Measurements from ENCODE around the gene PTX4. TPM values are rescaled to one million over a fixed set of nuclear protein-coding genes. Genes with fewer than 3 reads are reported as not detected.

PTX4 gene
- total RNA-seq, 1 donor from 2014 or later = 0.10 TPM

- DNase-seq = no peak
Measured at GRCh38 chr16:1459967-1460366, 28.8 kb downstream of the PTX4 start.

GRCh38 chr16:1458977-1459341, 29.8 kb downstream of the PTX4 start:
- no peak for DNase-seq

- no peak for DNase-seq
Measured at GRCh38 chr16:1458336-1458976, 30.3 kb downstream of the PTX4 start.

GRCh38 chr16:1457489-1458245, 31.1 kb downstream of the PTX4 start:
- DNase-seq = no peak

- no peak for DNase-seq
Measured at GRCh38 chr16:1456951-1457350, 31.8 kb downstream of the PTX4 start.

GRCh38 chr16:1455190-1456171, 33.3 kb downstream of the PTX4 start:
- no peak for DNase-seq

- no peak for DNase-seq
Measured at GRCh38 chr16:1454561-1454960, 34.2 kb downstream of the PTX4 start.

- no peak for DNase-seq
Measured at GRCh38 chr16:1453316-1453715, 35.4 kb downstream of the PTX4 start.

GRCh38 chr16:1452530-1452929, 36.2 kb downstream of the PTX4 start:
- DNase-seq = no peak

- no peak for DNase-seq
Measured at GRCh38 chr16:1451702-1452392, 36.9 kb downstream of the PTX4 start.

GRCh38 chr16:1450841-1451240, 37.9 kb downstream of the PTX4 start:
- DNase-seq = no peak

- no peak for DNase-seq
Measured at GRCh38 chr16:1450218-1450617, 38.5 kb downstream of the PTX4 start.

- DNase-seq = no peak
Measured at GRCh38 chr16:1449201-1449788, 39.4 kb downstream of the PTX4 start.

- no peak for DNase-seq
Measured at GRCh38 chr16:1448536-1449116, 40.1 kb downstream of the PTX4 start.

GRCh38 chr16:1447965-1448364, 40.8 kb downstream of the PTX4 start:
- DNase-seq = no peak

- no peak for DNase-seq
Measured at GRCh38 chr16:1446296-1447080, 42.3 kb downstream of the PTX4 start.

- DNase-seq = no peak
Measured at GRCh38 chr16:1445518-1446203, 43.1 kb downstream of the PTX4 start.

- no peak for DNase-seq
Measured at GRCh38 chr16:1444730-1445517, 43.8 kb downstream of the PTX4 start.
